Left cardiac atrium (tissue), 4 donors: ENCODE results near the gene KCTD19. TPM values are rescaled to one million over a fixed set of nuclear protein-coding genes. Genes with fewer than 3 reads are reported as not detected.

Experiments
- ATAC-seq, 2 donors: fragments of 200-7000 bp; cut with Tn5 transposase; one replicate each; pipeline ENCODE4 v1.9.1; 2020; ENCODE audit warnings: mild to moderate bottlenecking in 2 of 2, moderate library complexity in 2 of 2
- DNase-seq: peaks from one replicate; pipeline ENCODE4 v3.0.0-alpha.2; 2020
- intact Hi-C, 2 donors: fragments of 100-400 bp; cut with DNase I; formaldehyde crosslinking; loops; one replicate each; pipeline versions ENCODE4 v1.14.1 to v1.15.1; 2022 to 2023
- total RNA-seq, 2 donors: library from RNA; stranded (reverse); fragmentation: NEBNext Ultra II Directional; extraction: Animal tissue kit (Norgen Biotek cat#: 25700); gene quantifications; one replicate each; pipeline ENCODE4 v1.2.1, GENCODE V29; 2021
- donor health status: DM: no; HTN: yes; CAD: no.
- donor health status: DM: no; HTN: yes; CAD: no; lungs with severe emphysema.
- donor health status: DM: yes; HTN: yes; CAD: no.
- donor health status: Dilated cardiomyopathy.

The KCTD19 gene
- total RNA-seq, 2 donors from 2014 or later = 0.16 TPM; not detected in 1

GRCh38 chr16:67248401-67249177, 78.0 kb downstream of the KCTD19 start, which contains the start of gene SLC9A5:
Gene SLC9A5 (plus strand): TSS chr16:67248979. CDS start chr16:67249015, 36 bp downstream.
- intact Hi-C loops = no loop called here
- peak; percentile 0 to 5 for ATAC-seq

GRCh38 chr16:67248073-67248400, 78.5 kb downstream of the KCTD19 start:
- intact Hi-C loops = no loop called here
- DNase-seq (no peak), ATAC-seq (no peak)

More at GRCh38 chr16:67248401-67249177, 78.0 kb downstream of the KCTD19 start, which contains the start of gene SLC9A5:
- peak; percentile 43 for DNase-seq

GRCh38 chr16:67247192-67248072, 79.1 kb downstream of the KCTD19 start, which contains the start of gene FHOD1:
Gene FHOD1 (minus strand): TSS chr16:67247481. CDS start chr16:67247410, 71 bp downstream.
- DNase-seq (peak; percentile 99), ATAC-seq (peak; percentile 80 to 85)
- intact Hi-C loops = no loop called here

GRCh38 chr16:67246756-67247191, 79.8 kb downstream of the KCTD19 start:
- intact Hi-C loops = no loop called here

GRCh38 chr16:67246081-67246755, 80.3 kb downstream of the KCTD19 start:
- intact Hi-C loops = no loop called here
- ATAC-seq (peak; percentile 47 to 56), DNase-seq (peak; percentile 82)

More at GRCh38 chr16:67246756-67247191, 79.8 kb downstream of the KCTD19 start:
- ATAC-seq (peak in 1 of 2 donors; percentile 0), DNase-seq (peak; percentile 57)

GRCh38 chr16:67245674-67246080, 80.9 kb downstream of the KCTD19 start:
- no peak for ATAC-seq
- intact Hi-C loops = no loop called here
- DNase-seq = no peak

GRCh38 chr16:67245186-67245585, 81.4 kb downstream of the KCTD19 start:
- no peak for DNase-seq
- ATAC-seq = no peak
- intact Hi-C loops = no loop called here

GRCh38 chr16:67244387-67245185, 82.0 kb downstream of the KCTD19 start:
- peak; percentile 9 to 14 for ATAC-seq
- intact Hi-C loops = no loop called here

GRCh38 chr16:67243481-67243880, 83.1 kb downstream of the KCTD19 start:
- DNase-seq = peak; percentile 60
- ATAC-seq = no peak
- intact Hi-C loops = no loop called here

More at GRCh38 chr16:67244387-67245185, 82.0 kb downstream of the KCTD19 start:
- peak; percentile 84 for DNase-seq

GRCh38 chr16:67242138-67242730, 84.3 kb downstream of the KCTD19 start:
- peak in 1 of 2 donors; percentile 1 for ATAC-seq
- DNase-seq = no peak
- intact Hi-C loops = no loop called here

- DNase-seq (peak; percentile 77), ATAC-seq (peak; percentile 31 to 62)
- intact Hi-C loops = no loop called here
Measured at GRCh38 chr16:67241008-67241900, 85.3 kb downstream of the KCTD19 start.

- intact Hi-C loops = no loop called here
- DNase-seq (no peak), ATAC-seq (no peak)
Measured at GRCh38 chr16:67240506-67240905, 86.0 kb downstream of the KCTD19 start.

Other genes starting within 250 kb of the KCTD19 start
- 10 to 100 TPM; 11.0 to 11.8 TPM for gene PHAF1, start 216.8 kb downstream of the KCTD19 start, total RNA-seq
- 10 to 100 TPM; 11.3 to 15.1 TPM for gene B3GNT9, start 175.7 kb downstream of the KCTD19 start, total RNA-seq
- 10 to 100 TPM; 10.6 to 11.1 TPM for gene TRADD, start 166.8 kb downstream of the KCTD19 start, total RNA-seq
- gene FBXL8, start 166.8 kb downstream of the KCTD19 start, total RNA-seq = 1 to 10 TPM; 8.0 to 8.5 TPM
- gene HSF4, start 162.0 kb downstream of the KCTD19 start, total RNA-seq = 10 to 100 TPM; 24.3 to 48.1 TPM
- 10 to 100 TPM; 58.6 to 80.5 TPM for gene NOL3, start 156.2 kb downstream of the KCTD19 start, total RNA-seq
- 10 to 100 TPM; 16.8 to 18.1 TPM for gene MATCAP1, start 142.8 kb downstream of the KCTD19 start, total RNA-seq
- 1 to 10 TPM; 1.9 to 2.0 TPM for gene EXOC3L1, start 136.6 kb downstream of the KCTD19 start, total RNA-seq
- 10 to 100 TPM; 34.9 to 46.2 TPM for gene E2F4, start 134.6 kb downstream of the KCTD19 start, total RNA-seq
- 1 to 10 TPM; 1.0 to 1.6 TPM for gene ELMO3, start 127.6 kb downstream of the KCTD19 start, total RNA-seq
- 10 to 100 TPM; 17.4 to 25.3 TPM for gene TMEM208, start 99.6 kb downstream of the KCTD19 start, total RNA-seq
- 10 to 100 TPM; 18.7 to 25.8 TPM for gene FHOD1, start 79.3 kb downstream of the KCTD19 start, total RNA-seq
- gene SLC9A5, start 77.8 kb downstream of the KCTD19 start, total RNA-seq = 1 to 10 TPM; 1.3 to 1.5 TPM
- 1 to 10 TPM; 1.8 to 2.2 TPM for gene PLEKHG4, start 47.2 kb downstream of the KCTD19 start, total RNA-seq
- gene LRRC36, start 74 bp upstream of the KCTD19 start, total RNA-seq = not detected
- gene TPPP3, start 66.8 kb upstream of the KCTD19 start, total RNA-seq = 10 to 100 TPM; 22.9 to 40.1 TPM
- gene ZDHHC1, start 89.7 kb upstream of the KCTD19 start, total RNA-seq = 1 to 10 TPM; 4.6 to 6.8 TPM
- 1 to 10 TPM in 1 of 2 donors, not detected in 1; 1.6 TPM for gene HSD11B2, start 104.4 kb upstream of the KCTD19 start, total RNA-seq
- 10 to 100 TPM; 66.9 to 71.3 TPM for gene ATP6V0D1, start 154.4 kb upstream of the KCTD19 start, total RNA-seq
- gene AGRP, start 156.8 kb upstream of the KCTD19 start, total RNA-seq = not detected
- 10 to 100 TPM; 66.2 to 80.9 TPM for gene RIPOR1, start 202.1 kb upstream of the KCTD19 start, total RNA-seq
- gene CTCF, start 235.8 kb upstream of the KCTD19 start, total RNA-seq = 10 to 100 TPM; 22.7 to 25.7 TPM